ENCODE results near the gene CES1. TPM values are rescaled to one million over a fixed set of nuclear protein-coding genes. Genes with fewer than 3 reads are reported as not detected.
"Not testable (repeated sequence)": the region's sequence is repeated elsewhere in the genome, so short reads cannot be mapped to it uniquely, and the experiment has no call there.

CES1 gene
- total RNA-seq, 2 experiments from 2014 or later: not detected

DNA sequence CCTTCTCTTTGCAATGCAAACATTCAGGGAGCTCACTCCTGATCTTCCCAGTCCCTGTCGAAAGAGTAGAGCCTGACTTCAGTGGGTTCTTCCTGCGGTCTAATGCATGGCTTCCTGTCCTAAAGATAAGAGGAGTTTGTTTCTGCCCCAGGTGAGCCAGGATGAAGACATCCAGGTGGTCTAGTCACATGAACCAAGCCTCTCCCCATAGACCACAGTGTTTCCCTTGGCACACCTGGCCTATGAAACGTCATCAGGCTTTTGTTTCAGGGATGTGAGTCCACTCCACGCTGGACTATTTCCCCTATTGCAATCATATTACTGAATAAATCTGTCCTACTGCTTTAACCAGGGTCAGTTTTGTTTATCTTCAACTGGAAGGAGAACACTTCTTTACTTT is 21.1 kb downstream of the CES1 start:
- DNase-seq (no peak), ATAC-seq (no peak)
- Mint-ChIP-seq H3K9me3 (no peaks in the 10 kb centered on the region), H3K27me3 (peaks cover 16% of the 10 kb centered on the region), H3K36me3 (ENCODE audit: low read depth) (no peaks in the 10 kb centered on the region), H3K4me1 (ENCODE audit: low read depth) (no peaks in the 10 kb centered on the region), H3K4me3 (no peak overlapping the region), H3K27ac (no peak overlapping the region)
- intact Hi-C loops (cut with micrococcal nuclease): no loop called here
- POLR2A ChIA-PET: no interaction called here
- CTCF ChIA-PET: no interaction called here
- TF ChIP-seq, protein P1, sequence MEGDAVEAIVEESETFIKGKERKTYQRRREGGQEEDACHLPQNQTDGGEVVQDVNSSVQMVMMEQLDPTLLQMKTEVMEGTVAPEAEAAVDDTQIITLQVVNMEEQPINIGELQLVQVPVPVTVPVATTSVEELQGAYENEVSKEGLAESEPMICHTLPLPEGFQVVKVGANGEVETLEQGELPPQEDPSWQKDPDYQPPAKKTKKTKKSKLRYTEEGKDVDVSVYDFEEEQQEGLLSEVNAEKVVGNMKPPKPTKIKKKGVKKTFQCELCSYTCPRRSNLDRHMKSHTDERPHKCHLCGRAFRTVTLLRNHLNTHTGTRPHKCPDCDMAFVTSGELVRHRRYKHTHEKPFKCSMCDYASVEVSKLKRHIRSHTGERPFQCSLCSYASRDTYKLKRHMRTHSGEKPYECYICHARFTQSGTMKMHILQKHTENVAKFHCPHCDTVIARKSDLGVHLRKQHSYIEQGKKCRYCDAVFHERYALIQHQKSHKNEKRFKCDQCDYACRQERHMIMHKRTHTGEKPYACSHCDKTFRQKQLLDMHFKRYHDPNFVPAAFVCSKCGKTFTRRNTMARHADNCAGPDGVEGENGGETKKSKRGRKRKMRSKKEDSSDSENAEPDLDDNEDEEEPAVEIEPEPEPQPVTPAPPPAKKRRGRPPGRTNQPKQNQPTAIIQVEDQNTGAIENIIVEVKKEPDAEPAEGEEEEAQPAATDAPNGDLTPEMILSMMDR (IDR thresholded peaks at IDR 0.05): no peak

DNA sequence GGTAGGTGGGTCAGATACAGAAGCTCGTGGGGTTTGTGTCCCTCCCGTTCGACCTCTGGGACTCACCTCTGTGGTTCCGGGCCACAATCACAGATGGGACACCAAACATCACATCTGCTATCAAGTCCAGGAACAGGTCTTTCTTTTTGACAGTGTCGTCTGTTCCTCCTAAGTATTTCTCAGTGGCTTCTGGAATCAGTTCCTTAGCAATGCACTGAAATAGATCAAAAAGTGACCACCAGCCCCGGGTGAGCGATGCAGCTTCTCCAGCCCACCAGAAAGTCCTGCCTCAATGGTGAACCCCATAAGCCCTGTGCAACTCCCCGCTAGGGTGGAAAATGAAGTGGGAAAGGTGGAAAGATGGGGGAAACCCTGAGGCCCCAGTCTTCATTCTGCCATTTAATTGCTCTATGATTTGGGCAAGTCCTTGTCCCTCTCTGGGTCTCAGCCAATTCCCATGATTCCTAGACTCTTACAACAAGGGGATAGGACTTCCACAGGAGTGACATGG is 22.4 kb downstream of the CES1 start:
- H3K27ac Mint-ChIP-seq: no peak overlapping the region
- intact Hi-C loops (cut with micrococcal nuclease): no loop called here
- TF ChIP-seq, protein P1 (IDR thresholded peaks at IDR 0.05): no peak
- ChIA-PET POLR2A (no interaction called here), CTCF (no interaction called here)
- ATAC-seq (no peak), DNase-seq (no peak)
- H3K4me1 Mint-ChIP-seq (ENCODE audit: low read depth): no peaks in the 10 kb centered on the region
- H3K36me3 Mint-ChIP-seq (ENCODE audit: low read depth): no peaks in the 10 kb centered on the region
- H3K4me3 Mint-ChIP-seq: no peak overlapping the region
- no peaks in the 10 kb centered on the region for H3K9me3 Mint-ChIP-seq
- H3K27me3 Mint-ChIP-seq: peaks cover 9% of the 10 kb centered on the region

DNA sequence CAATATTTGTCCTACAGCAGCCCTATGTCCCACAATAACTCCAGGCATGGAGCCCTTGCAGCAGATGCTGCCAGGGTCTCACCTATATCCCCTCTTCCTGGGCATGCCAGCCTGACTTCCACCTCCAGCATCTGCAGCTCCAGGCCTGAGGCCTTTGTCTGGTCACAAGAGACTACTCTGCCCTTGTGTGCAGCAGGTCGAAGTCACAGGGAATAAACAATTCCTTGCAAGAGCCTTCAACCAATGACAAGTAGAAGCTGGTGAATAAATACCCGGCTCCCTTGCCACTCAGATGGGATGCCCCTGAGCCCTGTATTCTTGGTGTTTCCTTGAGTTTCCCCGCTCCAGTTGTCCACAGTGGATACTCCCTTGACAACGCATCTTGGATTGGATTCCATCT is 23.0 kb downstream of the CES1 start:
- ATAC-seq (no peak), DNase-seq (no peak)
- TF ChIP-seq, protein P1 (IDR thresholded peaks at IDR 0.05): no peak
- ChIA-PET POLR2A (no interaction called here), CTCF (no interaction called here)
- intact Hi-C loops (cut with micrococcal nuclease): no loop called here
- Mint-ChIP-seq H3K27ac (no peak overlapping the region), H3K4me1 (ENCODE audit: low read depth) (no peaks in the 10 kb centered on the region), H3K9me3 (no peaks in the 10 kb centered on the region), H3K27me3 (peaks cover 7% of the 10 kb centered on the region), H3K4me3 (no peak overlapping the region), H3K36me3 (ENCODE audit: low read depth) (no peaks in the 10 kb centered on the region)

- no peaks in the 10 kb centered on the region for H3K9me3 Mint-ChIP-seq
- ATAC-seq (no peak), DNase-seq (no peak)
- no peaks in the 10 kb centered on the region for H3K36me3 Mint-ChIP-seq (ENCODE audit: low read depth)
- no peaks in the 10 kb centered on the region for H3K4me1 Mint-ChIP-seq (ENCODE audit: low read depth)
- H3K4me3 Mint-ChIP-seq: no peak overlapping the region
- H3K27me3 Mint-ChIP-seq: peaks cover 3% of the 10 kb centered on the region
- H3K27ac Mint-ChIP-seq: no peak overlapping the region
- intact Hi-C loops (cut with micrococcal nuclease): no loop called here
- POLR2A ChIA-PET: no interaction called here
- CTCF ChIA-PET: no interaction called here
- TF ChIP-seq, protein P1 (IDR thresholded peaks at IDR 0.05): no peak
These were observed 23.5 kb downstream of the CES1 start for GRCh38 chr16:55809386-55809785.

DNA sequence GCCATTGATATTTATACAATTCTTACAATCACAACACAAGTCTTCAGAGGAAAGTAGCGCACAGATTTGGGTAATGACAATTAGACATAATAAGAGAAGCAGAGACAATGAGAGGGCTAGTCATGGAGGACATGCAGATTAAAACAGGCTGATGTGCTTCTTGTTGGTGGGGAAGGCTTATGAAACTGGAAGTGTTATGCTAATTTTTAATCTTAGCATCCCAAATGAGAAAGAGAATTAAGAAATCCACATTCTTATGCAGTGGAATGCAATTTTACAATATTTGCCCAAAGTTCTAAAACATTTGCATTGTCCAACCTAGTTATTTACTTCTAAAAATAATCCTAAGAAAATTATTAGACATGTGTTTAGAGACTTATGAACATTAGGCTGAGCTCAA is 24.6 kb downstream of the CES1 start:
- H3K27ac Mint-ChIP-seq; ATAC-seq; H3K27me3 Mint-ChIP-seq; H3K4me3 Mint-ChIP-seq; CTCF ChIA-PET; H3K36me3 Mint-ChIP-seq (ENCODE audit: low read depth); H3K4me1 Mint-ChIP-seq (ENCODE audit: low read depth); H3K9me3 Mint-ChIP-seq; POLR2A ChIA-PET; DNase-seq; intact Hi-C loops (cut with micrococcal nuclease): not testable (repeated sequence)

DNA sequence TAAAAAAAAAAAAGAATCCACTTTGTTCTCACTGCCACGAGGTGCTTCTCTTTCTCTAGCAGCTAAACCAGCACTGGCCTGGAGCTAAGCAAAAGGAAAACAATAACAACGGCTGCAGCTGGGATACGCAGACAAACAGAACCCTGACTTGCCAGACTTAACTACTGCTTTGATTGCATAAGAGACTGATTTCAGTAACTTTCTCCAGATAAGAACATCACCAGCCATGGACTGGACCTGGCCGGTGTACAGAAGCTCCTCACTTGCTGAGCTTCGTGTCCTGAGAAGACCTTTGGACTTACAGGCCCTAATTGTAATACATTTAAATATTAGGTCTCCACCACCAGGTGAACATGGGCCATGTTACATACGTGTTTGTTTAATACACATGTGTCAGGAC is 27.8 kb downstream of the CES1 start:
- H3K27me3 Mint-ChIP-seq, POLR2A ChIA-PET: not testable (repeated sequence)

DNA sequence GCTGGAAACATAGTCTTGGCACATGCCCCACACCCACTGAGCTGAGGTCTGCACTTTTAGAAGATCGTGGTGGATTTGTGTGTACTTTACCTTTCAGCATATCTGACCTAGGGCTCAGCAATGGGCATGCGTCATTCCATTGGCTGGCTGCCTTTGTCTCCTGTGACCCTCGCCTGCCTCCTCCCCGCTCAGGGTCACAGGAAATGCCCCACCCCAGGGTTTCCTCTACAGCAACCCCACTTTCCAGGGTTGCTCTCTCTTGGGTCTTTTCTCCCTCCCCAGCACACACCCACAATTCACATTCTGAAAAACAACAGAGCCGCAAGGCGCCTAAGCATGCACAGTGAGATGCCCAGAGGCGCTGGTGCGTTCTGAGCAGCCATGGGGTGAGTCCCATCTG is 29.2 kb downstream of the CES1 start:
- H3K9me3 Mint-ChIP-seq; H3K36me3 Mint-ChIP-seq (ENCODE audit: low read depth); DNase-seq; ATAC-seq; H3K27me3 Mint-ChIP-seq; H3K4me3 Mint-ChIP-seq; POLR2A ChIA-PET; H3K4me1 Mint-ChIP-seq (ENCODE audit: low read depth); H3K27ac Mint-ChIP-seq; intact Hi-C loops (cut with micrococcal nuclease); CTCF ChIA-PET: not testable (repeated sequence)

More for the DNA sequence above, 27.8 kb downstream of the CES1 start:
- H3K4me3 Mint-ChIP-seq; H3K9me3 Mint-ChIP-seq; ATAC-seq; H3K4me1 Mint-ChIP-seq (ENCODE audit: low read depth); H3K27ac Mint-ChIP-seq; intact Hi-C loops (cut with micrococcal nuclease); H3K36me3 Mint-ChIP-seq (ENCODE audit: low read depth); CTCF ChIA-PET; DNase-seq: not testable (repeated sequence)

- H3K27me3 Mint-ChIP-seq; CTCF ChIA-PET; intact Hi-C loops (cut with micrococcal nuclease); POLR2A ChIA-PET; DNase-seq; H3K4me1 Mint-ChIP-seq (ENCODE audit: low read depth); H3K9me3 Mint-ChIP-seq; ATAC-seq; H3K4me3 Mint-ChIP-seq; H3K36me3 Mint-ChIP-seq (ENCODE audit: low read depth); H3K27ac Mint-ChIP-seq: not testable (repeated sequence)
These were observed 39.9 kb downstream of the CES1 start for GRCh38 chr16:55792934-55793374.

DNA sequence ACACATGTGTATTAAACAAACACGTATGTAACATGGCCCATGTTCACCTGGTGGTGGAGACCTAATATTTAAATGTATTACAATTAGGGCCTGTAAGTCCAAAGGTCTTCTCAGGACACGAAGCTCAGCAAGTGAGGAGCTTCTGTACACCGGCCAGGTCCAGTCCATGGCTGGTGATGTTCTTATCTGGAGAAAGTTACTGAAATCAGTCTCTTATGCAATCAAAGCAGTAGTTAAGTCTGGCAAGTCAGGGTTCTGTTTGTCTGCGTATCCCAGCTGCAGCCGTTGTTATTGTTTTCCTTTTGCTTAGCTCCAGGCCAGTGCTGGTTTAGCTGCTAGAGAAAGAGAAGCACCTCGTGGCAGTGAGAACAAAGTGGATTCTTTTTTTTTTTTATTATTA is 41.4 kb downstream of the CES1 start:
- H3K9me3 Mint-ChIP-seq; H3K36me3 Mint-ChIP-seq (ENCODE audit: low read depth); H3K4me3 Mint-ChIP-seq; CTCF ChIA-PET; H3K27ac Mint-ChIP-seq; H3K27me3 Mint-ChIP-seq; H3K4me1 Mint-ChIP-seq (ENCODE audit: low read depth); intact Hi-C loops (cut with micrococcal nuclease); DNase-seq; ATAC-seq; POLR2A ChIA-PET: not testable (repeated sequence)
